DMS153 (cell line): Measurements from ENCODE around the gene C6orf163.
"Not testable (repeated sequence)": the region's sequence is repeated elsewhere in the genome, so short reads cannot be mapped to it uniquely, and the experiment has no call there.

Experiments
- DNase-seq: peaks from one replicate; lab custom pipeline; 2025; lab: John Stamatoyannopoulos, UW

The C6orf163 gene

DNA sequence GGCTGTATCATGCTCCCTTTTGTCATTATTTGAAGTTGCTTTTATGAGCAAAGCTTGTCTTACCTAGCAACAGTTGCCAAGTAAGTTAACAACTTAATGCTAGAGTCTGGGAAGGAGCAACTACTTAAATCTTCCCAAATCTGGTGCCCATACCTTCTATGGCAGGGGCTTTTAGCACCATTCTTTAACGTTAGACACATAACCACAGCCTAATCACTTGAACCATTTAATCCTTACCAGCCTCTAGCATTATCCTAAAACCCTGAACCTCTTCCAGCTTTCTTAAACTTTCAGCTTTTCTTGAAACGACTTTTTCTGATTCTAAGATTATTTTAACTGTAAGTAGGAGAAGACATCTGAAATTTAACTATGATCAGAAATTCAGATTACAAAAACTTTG, at the start of gene C6orf163:
C6orf163 (plus strand) TSS at position 83 of the 400 bp plus-strand sequence; CDS start at position 370, 287 bp downstream.
- no peak for DNase-seq

GRCh38 chr6:87297119-87297518, 47.5 kb upstream of the C6orf163 start:
- no peak for DNase-seq

GRCh38 chr6:87301277-87301676, 43.3 kb upstream of the C6orf163 start:
- DNase-seq, result not testable (repeated sequence)

GRCh38 chr6:87308970-87309369, 35.6 kb upstream of the C6orf163 start:
- DNase-seq, result no peak

- DNase-seq, result no peak
Observed at GRCh38 chr6:87312860-87313259, 31.8 kb upstream of the C6orf163 start.

DNA sequence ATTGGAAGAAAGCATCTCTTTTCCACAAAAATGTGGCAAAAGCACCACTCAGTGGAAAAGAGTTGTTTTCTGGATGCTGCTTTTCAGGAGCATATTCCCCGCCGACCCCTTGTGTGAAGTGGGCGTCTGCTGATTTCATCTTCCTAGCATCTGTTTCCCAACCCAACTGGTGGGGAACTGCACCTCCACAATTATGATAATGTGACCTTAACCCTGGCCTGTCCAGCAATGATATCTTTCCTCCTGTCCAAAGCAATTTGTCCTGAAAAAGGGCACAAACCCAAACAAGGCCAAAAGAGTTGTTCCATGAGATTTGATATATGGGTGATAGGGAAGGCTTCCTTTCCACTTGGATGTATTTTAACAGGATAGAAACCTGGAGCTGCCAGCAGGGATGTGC, 29.5 kb upstream of the C6orf163 start:
- no peak for DNase-seq

- DNase-seq, result no peak
Observed at GRCh38 chr6:87319271-87319987, 25.2 kb upstream of the C6orf163 start.

GRCh38 chr6:87322304-87323212, 22.1 kb upstream of the C6orf163 start, which contains the start of gene SMIM8:
TSS of gene SMIM8 (plus strand) at chr6:87322588. CDS start at chr6:87337032, 14,444 bp downstream.
- DNase-seq, result peak; percentile 79

- not testable (repeated sequence) for DNase-seq
Observed at GRCh38 chr6:87323880-87324279, 20.7 kb upstream of the C6orf163 start.

GRCh38 chr6:87330961-87331360, 13.7 kb upstream of the C6orf163 start:
- no peak for DNase-seq

- DNase-seq, result no peak
Observed at GRCh38 chr6:87333033-87333432, 11.6 kb upstream of the C6orf163 start.

GRCh38 chr6:87333591-87334181, 10.9 kb upstream of the C6orf163 start:
- no peak for DNase-seq

DNA sequence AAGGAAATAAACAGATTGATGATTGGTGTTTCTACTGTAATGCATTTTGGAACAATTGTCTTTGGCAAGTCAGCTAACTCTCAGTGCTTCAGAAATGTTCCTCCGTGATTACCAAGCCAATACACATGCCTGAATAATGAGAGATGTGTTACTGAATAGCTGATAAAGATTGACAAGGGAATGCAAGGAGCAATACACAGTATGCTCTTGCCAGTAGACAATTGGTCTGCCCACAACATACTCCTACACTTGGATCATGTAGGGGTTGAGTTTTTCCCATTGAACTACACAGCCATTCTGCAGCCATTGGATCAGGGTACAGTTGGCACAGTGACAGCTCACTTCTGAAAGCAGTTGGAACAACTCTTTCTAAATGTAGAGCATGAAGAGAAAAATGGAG, 9.9 kb upstream of the C6orf163 start:
- DNase-seq, result no peak

DNA sequence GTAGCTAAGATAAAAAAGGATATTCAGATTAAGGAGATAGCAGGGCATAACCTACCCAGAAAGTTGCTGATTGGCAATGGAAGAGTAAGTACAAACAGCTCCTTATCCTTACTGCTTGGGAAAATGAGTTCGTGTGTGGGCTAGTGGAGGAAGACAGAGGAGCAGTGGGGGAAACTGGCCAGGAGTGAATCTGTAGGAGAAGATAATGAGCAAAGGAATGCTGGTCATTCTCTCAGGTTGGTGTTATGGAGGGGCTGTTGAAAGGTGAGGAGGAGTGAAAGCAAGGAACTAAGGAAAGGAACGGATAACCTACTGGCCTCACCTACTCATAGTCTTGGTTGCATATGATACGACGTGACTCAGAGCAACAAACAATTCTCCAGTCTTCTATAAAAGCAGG, 8.2 kb upstream of the C6orf163 start:
- no peak for DNase-seq

DNA sequence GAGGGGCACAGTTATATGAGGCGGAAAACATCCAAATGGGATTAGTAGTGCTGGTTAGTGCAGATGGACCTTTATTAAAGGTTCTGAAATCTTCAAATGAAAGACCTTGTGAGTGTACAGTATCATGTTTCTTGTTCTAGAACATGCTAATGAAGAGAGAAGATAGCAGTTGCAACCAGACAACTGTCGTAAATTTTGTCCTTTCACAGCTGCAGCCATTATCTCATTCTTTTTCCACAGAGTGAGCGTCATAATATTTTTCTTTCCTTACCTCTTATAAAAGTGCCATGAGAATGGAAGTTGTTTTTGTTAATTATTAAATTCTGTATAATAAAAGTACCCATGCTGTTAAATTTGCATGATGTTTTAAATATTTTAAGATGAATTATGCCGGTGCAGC, 4.4 kb upstream of the C6orf163 start:
- no peak for DNase-seq

GRCh38 chr6:87341158-87341557, 3.5 kb upstream of the C6orf163 start:
- DNase-seq, result no peak

DNA sequence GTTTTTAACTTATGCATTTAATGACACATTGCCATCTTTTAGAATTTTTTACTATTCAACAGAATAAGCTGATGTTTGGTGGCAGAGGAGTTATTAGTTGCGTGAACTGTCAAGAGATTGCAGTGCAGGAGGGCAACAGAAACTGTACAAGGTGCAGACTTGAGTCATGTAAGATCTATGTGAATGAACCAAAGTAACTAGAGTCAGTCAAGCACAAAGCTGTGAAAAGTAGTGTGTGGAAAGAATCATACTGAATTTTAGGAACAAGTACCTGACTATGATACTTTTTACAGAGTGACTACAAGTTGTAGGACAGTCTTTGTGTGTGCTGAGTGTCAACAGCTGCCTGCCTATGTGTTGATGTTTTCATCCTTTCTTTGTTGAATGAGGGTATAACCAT, 2.7 kb upstream of the C6orf163 start:
- no peak for DNase-seq

DNA sequence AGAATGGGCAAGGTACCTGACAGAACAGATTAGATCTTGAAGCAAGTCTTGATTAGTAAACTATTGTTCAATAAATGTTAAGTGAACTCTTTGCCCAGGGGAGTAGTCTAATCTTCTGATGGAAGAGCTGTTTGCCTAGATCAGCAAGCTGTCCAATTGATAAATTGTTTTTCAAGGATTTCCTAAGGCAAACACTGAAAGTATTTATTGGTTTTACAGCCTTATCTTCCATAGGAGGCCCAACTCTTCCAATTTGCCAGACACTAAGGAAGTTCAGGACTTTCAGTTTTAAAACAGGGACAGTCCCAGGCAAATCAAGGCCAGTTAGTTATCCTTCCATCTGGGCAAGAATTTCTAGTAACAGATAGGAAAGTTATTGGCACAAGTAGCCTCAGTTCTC, 1.8 kb upstream of the C6orf163 start:
- no peak for DNase-seq

DNA sequence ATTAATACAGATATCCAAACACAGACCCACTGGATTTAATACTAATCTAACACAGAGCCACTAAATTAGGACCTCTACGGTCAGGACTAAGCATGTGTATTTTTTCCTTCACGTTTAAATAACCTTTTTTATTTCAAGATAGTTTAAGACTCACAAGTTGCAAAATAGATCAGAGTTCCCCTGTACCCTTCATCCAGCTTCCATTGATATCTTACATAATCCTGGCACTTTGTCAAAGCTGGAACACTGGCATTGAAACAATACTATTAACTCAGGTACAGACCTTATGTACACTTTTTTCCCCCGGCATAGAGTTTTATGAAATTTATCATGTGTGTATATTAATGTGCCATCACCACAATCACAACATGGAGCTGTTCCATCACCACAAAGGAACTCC, 2.1 kb downstream of the C6orf163 start:
- DNase-seq, result no peak

- DNase-seq, result no peak
Observed at GRCh38 chr6:87349896-87350295, 5.3 kb downstream of the C6orf163 start.

DNA sequence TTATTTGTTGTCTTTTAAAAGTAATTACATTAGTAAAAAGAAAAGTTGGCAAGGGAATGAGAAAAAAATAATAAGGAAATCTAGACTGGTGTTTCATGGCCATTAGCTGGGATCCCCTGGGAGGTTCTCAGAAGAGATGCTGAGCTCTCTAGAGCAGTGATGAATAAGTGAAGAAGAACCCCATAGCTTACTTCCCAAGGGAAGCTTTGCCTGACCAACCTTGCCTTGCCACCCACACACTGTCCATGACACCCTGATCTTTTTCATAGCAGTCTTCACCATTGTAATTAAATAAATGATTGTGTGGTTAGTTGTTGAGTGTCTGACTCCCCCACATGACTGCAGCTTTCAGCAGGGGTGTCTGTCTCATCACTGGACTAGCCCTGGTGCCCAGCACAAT, 5.9 kb downstream of the C6orf163 start:
- DNase-seq, result no peak

DNA sequence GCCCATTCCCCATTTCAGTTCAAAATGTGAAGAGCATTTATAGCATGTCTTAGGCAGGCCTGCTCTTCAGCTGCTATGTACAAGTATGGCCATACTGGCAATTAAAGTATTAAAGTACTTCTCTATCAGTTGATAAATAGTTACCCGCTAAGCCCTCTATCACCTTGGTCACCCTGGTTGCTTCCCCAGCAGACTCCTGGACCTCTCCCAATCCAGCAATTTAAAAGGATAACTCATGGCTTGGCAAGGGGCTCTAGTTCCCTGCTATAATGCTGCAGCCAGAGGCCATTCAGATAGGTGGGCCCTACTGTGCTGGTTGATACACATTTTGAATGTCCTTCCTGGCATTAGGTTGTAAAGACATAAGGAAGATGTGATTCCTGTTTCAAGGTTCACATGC, 7.0 kb downstream of the C6orf163 start:
- DNase-seq, result no peak

GRCh38 chr6:87356181-87356580, 11.6 kb downstream of the C6orf163 start:
- DNase-seq, result no peak
